ENCODE measurements around the gene ST3GAL3.

DNA sequence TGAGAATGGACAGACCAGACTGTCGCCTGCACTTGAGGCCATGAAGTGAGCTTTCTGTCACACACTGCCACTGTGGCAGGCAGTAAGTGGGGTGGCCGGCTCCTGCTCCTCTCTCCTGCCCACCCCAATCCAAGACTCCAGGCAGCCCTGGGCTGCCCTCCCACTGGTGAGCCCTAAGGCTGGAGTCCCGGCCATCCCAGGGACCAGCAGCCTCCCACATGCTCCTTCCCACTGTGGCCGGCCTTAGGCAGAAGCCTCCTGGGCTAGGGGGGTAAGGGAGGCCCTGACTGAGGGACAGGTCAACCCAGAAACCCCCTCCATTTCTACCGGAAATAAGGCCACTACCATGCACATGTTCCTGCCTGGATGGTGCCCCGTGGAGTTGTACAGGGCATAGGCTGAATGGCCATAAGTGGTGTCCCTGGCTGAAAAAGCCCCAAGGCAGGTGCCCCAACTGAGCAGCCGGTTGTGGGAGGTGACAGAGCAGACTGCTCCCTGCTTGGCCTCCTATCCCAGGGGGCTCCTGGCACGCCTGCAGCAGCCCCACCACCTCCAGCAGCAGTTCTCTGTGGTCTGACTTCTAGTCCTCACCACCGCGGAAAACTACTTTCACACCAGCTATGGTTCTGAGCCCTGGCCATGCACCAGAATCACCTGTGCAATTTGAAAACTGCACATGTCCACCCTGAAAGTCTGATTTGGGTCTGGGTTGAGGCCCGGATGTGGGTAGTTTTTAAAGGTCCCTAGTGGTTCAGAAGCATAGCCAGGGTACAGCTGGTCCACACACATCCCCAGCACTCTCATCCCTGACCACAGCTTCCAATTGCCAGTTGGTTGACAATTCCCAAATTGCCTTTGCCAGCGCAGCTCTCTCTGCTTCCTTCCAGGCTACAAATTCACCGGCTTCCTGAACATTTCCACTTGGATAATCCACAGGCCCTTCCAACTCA is 224.7 kb downstream of the ST3GAL3 start:
- TF ChIP-seq, protein P1, sequence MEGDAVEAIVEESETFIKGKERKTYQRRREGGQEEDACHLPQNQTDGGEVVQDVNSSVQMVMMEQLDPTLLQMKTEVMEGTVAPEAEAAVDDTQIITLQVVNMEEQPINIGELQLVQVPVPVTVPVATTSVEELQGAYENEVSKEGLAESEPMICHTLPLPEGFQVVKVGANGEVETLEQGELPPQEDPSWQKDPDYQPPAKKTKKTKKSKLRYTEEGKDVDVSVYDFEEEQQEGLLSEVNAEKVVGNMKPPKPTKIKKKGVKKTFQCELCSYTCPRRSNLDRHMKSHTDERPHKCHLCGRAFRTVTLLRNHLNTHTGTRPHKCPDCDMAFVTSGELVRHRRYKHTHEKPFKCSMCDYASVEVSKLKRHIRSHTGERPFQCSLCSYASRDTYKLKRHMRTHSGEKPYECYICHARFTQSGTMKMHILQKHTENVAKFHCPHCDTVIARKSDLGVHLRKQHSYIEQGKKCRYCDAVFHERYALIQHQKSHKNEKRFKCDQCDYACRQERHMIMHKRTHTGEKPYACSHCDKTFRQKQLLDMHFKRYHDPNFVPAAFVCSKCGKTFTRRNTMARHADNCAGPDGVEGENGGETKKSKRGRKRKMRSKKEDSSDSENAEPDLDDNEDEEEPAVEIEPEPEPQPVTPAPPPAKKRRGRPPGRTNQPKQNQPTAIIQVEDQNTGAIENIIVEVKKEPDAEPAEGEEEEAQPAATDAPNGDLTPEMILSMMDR (conservative IDR thresholded peaks at IDR 0.05) = no peak
- no peak for TF ChIP-seq ZFX (IDR thresholded peaks at IDR 0.05)

Data from C4-2B (cell line).